IPS-20b (cell line): ENCODE measurements around the gene RNF217.
A peak's percentile ranks its signal among the peaks of the same experiment; 100 is the strongest.
"Not testable (repeated sequence)": the region's sequence is repeated elsewhere in the genome, so short reads cannot be mapped to it uniquely, and the experiment has no call there.

Experiments
- H3K27ac ChIP-seq: one replicate; pipeline ENCODE4 v1.5.1; 2013; ENCODE audit warnings: low read length
- H3K27me3 ChIP-seq: 2 replicates; pipeline ENCODE4 v1.6.1; 2013; ENCODE audit warnings: mild to moderate bottlenecking, low read length, inconsistent platforms; ENCODE audit not compliant: insufficient read depth
- H3K36me3 ChIP-seq: 2 replicates; pipeline ENCODE4 v1.6.1; 2013; ENCODE audit warnings: low read depth, mild to moderate bottlenecking, inconsistent platforms, low read length, moderate library complexity; ENCODE audit not compliant: insufficient read depth
- H3K4me1 ChIP-seq: 2 replicates; pipeline ENCODE4 v1.6.1; 2013; ENCODE audit warnings: mild to moderate bottlenecking, control low read depth, inconsistent platforms, low read length, moderate library complexity; ENCODE audit not compliant: insufficient read depth
- H3K4me3 ChIP-seq: 2 replicates; pipeline ENCODE4 v1.5.1; 2013; ENCODE audit warnings: mild to moderate bottlenecking, low read length, inconsistent platforms
- H3K9ac ChIP-seq: 2 replicates; pipeline ENCODE4 v1.6.1; 2013; ENCODE audit warnings: low read depth, mild to moderate bottlenecking, inconsistent platforms, low read length, moderate library complexity
- H3K9me3 ChIP-seq: 2 replicates; pipeline ENCODE4 v1.6.1; 2013; ENCODE audit warnings: mild to moderate bottlenecking, low read depth, low read length, inconsistent platforms; ENCODE audit not compliant: insufficient read depth

The RNF217 gene

GRCh38 chr6:124961777-124962638, at the start of gene RNF217:
Gene RNF217 (plus strand): TSS chr6:124962437. CDS start chr6:124962545, 108 bp downstream.
- Histone ChIP-seq H3K36me3 (no peaks in the 10 kb centered on the region), H3K4me3 (peak within 1 kb of the TSS; percentile 84), H3K9me3 (no peaks in the 10 kb centered on the region), H3K27me3 (peaks cover 33% of the 10 kb centered on the region), H3K4me1 (peaks cover 13% of the 10 kb centered on the region; the same call in 1 of the 2 replicates), H3K9ac (peak within 1 kb of the TSS; percentile 72), H3K27ac (no peak within 1 kb of the TSS)

- Histone ChIP-seq H3K27ac (no peak overlapping the region), H3K36me3 (no peaks in the 10 kb centered on the region), H3K9me3 (no peaks in the 10 kb centered on the region), H3K9ac (no peak overlapping the region), H3K4me1 (no peaks in the 10 kb centered on the region), H3K4me3 (no peak overlapping the region), H3K27me3 (no peaks in the 10 kb centered on the region)
Measured at GRCh38 chr6:124913056-124913455, 49.2 kb upstream of the RNF217 start.

GRCh38 chr6:124917769-124918168, 44.5 kb upstream of the RNF217 start:
- Histone ChIP-seq H3K27ac (no peak overlapping the region), H3K4me1 (no peaks in the 10 kb centered on the region), H3K4me3 (no peak overlapping the region), H3K9ac (no peak overlapping the region), H3K36me3 (no peaks in the 10 kb centered on the region), H3K27me3 (no peaks in the 10 kb centered on the region), H3K9me3 (peaks cover 8% of the 10 kb centered on the region; the same call in 1 of the 2 replicates)

- H3K4me3 ChIP-seq, H3K27ac ChIP-seq, H3K9ac ChIP-seq, H3K27me3 ChIP-seq, H3K36me3 ChIP-seq, H3K4me1 ChIP-seq, H3K9me3 ChIP-seq: not testable (repeated sequence)
Measured at GRCh38 chr6:124919703-124920102, 42.5 kb upstream of the RNF217 start.

GRCh38 chr6:124924333-124924759, 37.9 kb upstream of the RNF217 start:
- no peaks in the 10 kb centered on the region for H3K27me3 ChIP-seq
- no peaks in the 10 kb centered on the region for H3K4me1 ChIP-seq
- H3K27ac ChIP-seq = no peak overlapping the region
- no peaks in the 10 kb centered on the region for H3K36me3 ChIP-seq
- no peak overlapping the region for H3K9ac ChIP-seq
- H3K9me3 ChIP-seq = peaks cover 8% of the 10 kb centered on the region; the same call in 1 of the 2 replicates
- H3K4me3 ChIP-seq = no peak overlapping the region

GRCh38 chr6:124926435-124926834, 35.8 kb upstream of the RNF217 start:
- Histone ChIP-seq H3K9ac (no peak overlapping the region), H3K36me3 (no peaks in the 10 kb centered on the region), H3K27me3 (no peaks in the 10 kb centered on the region), H3K4me1 (no peaks in the 10 kb centered on the region), H3K9me3 (no peaks in the 10 kb centered on the region), H3K27ac (no peak overlapping the region), H3K4me3 (no peak overlapping the region)

GRCh38 chr6:124927806-124928205, 34.4 kb upstream of the RNF217 start:
- H3K36me3 ChIP-seq = no peaks in the 10 kb centered on the region
- no peak overlapping the region for H3K4me3 ChIP-seq

GRCh38 chr6:124928851-124929250, 33.4 kb upstream of the RNF217 start:
- no peak overlapping the region for H3K9ac ChIP-seq

More at GRCh38 chr6:124927806-124928205, 34.4 kb upstream of the RNF217 start:
- no peaks in the 10 kb centered on the region for H3K27me3 ChIP-seq
- H3K4me1 ChIP-seq = no peaks in the 10 kb centered on the region
- no peak overlapping the region for H3K9ac ChIP-seq
- H3K27ac ChIP-seq = no peak overlapping the region
- no peaks in the 10 kb centered on the region for H3K9me3 ChIP-seq

GRCh38 chr6:124937645-124938044, 24.6 kb upstream of the RNF217 start:
- H3K9ac ChIP-seq = no peak overlapping the region
- H3K27me3 ChIP-seq = no peaks in the 10 kb centered on the region
- no peak overlapping the region for H3K4me3 ChIP-seq
- no peaks in the 10 kb centered on the region for H3K4me1 ChIP-seq
- no peaks in the 10 kb centered on the region for H3K36me3 ChIP-seq
- no peak overlapping the region for H3K27ac ChIP-seq
- H3K9me3 ChIP-seq = no peaks in the 10 kb centered on the region

More at GRCh38 chr6:124928851-124929250, 33.4 kb upstream of the RNF217 start:
- Histone ChIP-seq H3K27me3 (no peaks in the 10 kb centered on the region), H3K27ac (no peak overlapping the region), H3K9me3 (no peaks in the 10 kb centered on the region), H3K4me3 (no peak overlapping the region), H3K36me3 (no peaks in the 10 kb centered on the region), H3K4me1 (no peaks in the 10 kb centered on the region)

- H3K27ac ChIP-seq = no peak overlapping the region
- no peaks in the 10 kb centered on the region for H3K36me3 ChIP-seq
- H3K9ac ChIP-seq = no peak overlapping the region
- H3K9me3 ChIP-seq = peaks cover 3% of the 10 kb centered on the region; the same call in 1 of the 2 replicates
- H3K4me1 ChIP-seq = no peaks in the 10 kb centered on the region
- no peaks in the 10 kb centered on the region for H3K27me3 ChIP-seq
- H3K4me3 ChIP-seq = no peak overlapping the region
Measured at GRCh38 chr6:124941259-124941658, 21.0 kb upstream of the RNF217 start.

- no peaks in the 10 kb centered on the region for H3K4me1 ChIP-seq
- peaks cover 3% of the 10 kb centered on the region; the same call in 1 of the 2 replicates for H3K9me3 ChIP-seq
- H3K4me3 ChIP-seq = no peak overlapping the region
- no peak overlapping the region for H3K27ac ChIP-seq
- H3K36me3 ChIP-seq = no peaks in the 10 kb centered on the region
- H3K9ac ChIP-seq = no peak overlapping the region
- no peaks in the 10 kb centered on the region for H3K27me3 ChIP-seq
Measured at GRCh38 chr6:124943658-124944057, 18.6 kb upstream of the RNF217 start.

- Histone ChIP-seq H3K4me1 (peaks cover 6% of the 10 kb centered on the region), H3K36me3 (no peaks in the 10 kb centered on the region), H3K27ac (no peak overlapping the region), H3K9me3 (peaks cover 3% of the 10 kb centered on the region; the same call in 1 of the 2 replicates), H3K9ac (no peak overlapping the region), H3K4me3 (no peak overlapping the region), H3K27me3 (no peaks in the 10 kb centered on the region)
Measured at GRCh38 chr6:124947971-124948451, 14.2 kb upstream of the RNF217 start.
